NCI-H1048 (cell line): ENCODE measurements around the gene UPF2.
"Not testable (repeated sequence)": the region's sequence is repeated elsewhere in the genome, so short reads cannot be mapped to it uniquely, and the experiment has no call there.

Source experiments
- DNase-seq: peaks from one replicate; lab custom pipeline; 2025; lab: John Stamatoyannopoulos, UW

Gene UPF2

GRCh38 chr10:12042797-12043651 is at the start of gene UPF2:
UPF2 (minus strand) TSS chr10:12042809; CDS start chr10:12035423, 7,386 bp downstream.
- DNase-seq, result peak; percentile 91

- no peak for DNase-seq
Measured at GRCh38 chr10:12091421-12091820, 48.8 kb upstream of the UPF2 start.

- no peak for DNase-seq
Measured at GRCh38 chr10:12088919-12089318, 46.3 kb upstream of the UPF2 start.

GRCh38 chr10:12081879-12082557 is 39.4 kb upstream of the UPF2 start:
- DNase-seq, result no peak

GRCh38 chr10:12081470-12081869 is 38.9 kb upstream of the UPF2 start:
- DNase-seq, result no peak

- no peak for DNase-seq
Measured at GRCh38 chr10:12077580-12078180, 35.1 kb upstream of the UPF2 start.

GRCh38 chr10:12073526-12073925 is 30.9 kb upstream of the UPF2 start:
- DNase-seq, result no peak

- DNase-seq, result not testable (repeated sequence)
Measured at GRCh38 chr10:12071441-12071840, 28.8 kb upstream of the UPF2 start.

- peak; percentile 94 for DNase-seq
Measured at GRCh38 chr10:12068449-12069269, 26.1 kb upstream of the UPF2 start, which contains the start of gene DHTKD1. DHTKD1 (plus strand) TSS chr10:12068954; CDS start chr10:12069034, 80 bp downstream.

- DNase-seq, result no peak
Measured at GRCh38 chr10:12067336-12067735, 24.7 kb upstream of the UPF2 start.

- no peak for DNase-seq
Measured at GRCh38 chr10:12063483-12063818, 20.8 kb upstream of the UPF2 start.

- DNase-seq, result no peak
Measured at GRCh38 chr10:12062754-12063482, 20.3 kb upstream of the UPF2 start.

- no peak for DNase-seq
Measured at GRCh38 chr10:12061124-12061523, 18.5 kb upstream of the UPF2 start.

GRCh38 chr10:12056748-12057147 is 14.1 kb upstream of the UPF2 start:
- no peak for DNase-seq

GRCh38 chr10:12055732-12056131 is 13.1 kb upstream of the UPF2 start:
- no peak for DNase-seq

- no peak for DNase-seq
Measured at GRCh38 chr10:12051241-12051640, 8.6 kb upstream of the UPF2 start.

GRCh38 chr10:12050528-12050927 is 7.9 kb upstream of the UPF2 start:
- DNase-seq, result no peak

- no peak for DNase-seq
Measured at GRCh38 chr10:12048547-12048946, 5.9 kb upstream of the UPF2 start.

GRCh38 chr10:12045596-12045995 is 3.0 kb upstream of the UPF2 start:
- no peak for DNase-seq

- no peak for DNase-seq
Measured at GRCh38 chr10:12042409-12042796, 206 bp downstream of the UPF2 start.

GRCh38 chr10:12041766-12042408 is 722 bp downstream of the UPF2 start:
- no peak for DNase-seq
